ENCODE data around the gene ITGAE.

- TF ChIP-seq POLR2A (IDR thresholded peaks at IDR 0.05; ENCODE audit: low read depth, low read length) (no peak), POLR2AphosphoS5 (IDR thresholded peaks at IDR 0.05; ENCODE audit: low read depth, low read length) (no peak), TAF1 (IDR thresholded peaks at IDR 0.05; ENCODE audit: low read depth, low read length) (no peak), SPI1 (IDR thresholded peaks at IDR 0.05; ENCODE audit: low read depth, low read length) (no peak), PAX5 (IDR thresholded peaks at IDR 0.05; ENCODE audit: insufficient read depth, low read length, severe bottlenecking) (no peak)
These were observed 41.3 kb downstream of the ITGAE start for GRCh38 chr17:3759597-3760216.
